Endodermal cell (in vitro differentiated cells): ENCODE data around the gene ZNF20. TPM values are rescaled to one million over a fixed set of nuclear protein-coding genes. Genes with fewer than 3 reads are reported as not detected.
A peak's percentile ranks its signal among the peaks of the same experiment; 100 is the strongest.

Source experiments
- DNase-seq: peaks from one replicate; pipeline ENCODE4 v3.0.0-alpha.2; 2017
- H3K27ac ChIP-seq: 2 replicates; pipeline ENCODE4 v1.5.1; 2013; ENCODE audit warnings: mild to moderate bottlenecking, low read depth, low read length, moderate library complexity
- H3K27me3 ChIP-seq: 2 replicates; pipeline ENCODE4 v1.6.1; 2013; ENCODE audit warnings: mild to moderate bottlenecking, low read length, moderate library complexity; ENCODE audit not compliant: insufficient read depth, control insufficient read depth, poor library complexity, severe bottlenecking
- H3K36me3 ChIP-seq: 2 replicates; pipeline ENCODE4 v1.7.0; 2013; ENCODE audit warnings: mild to moderate bottlenecking, low read length, moderate library complexity; ENCODE audit not compliant: control insufficient read depth, insufficient read depth
- H3K4me1 ChIP-seq: one replicate; pipeline ENCODE4 v1.7.0; 2013; ENCODE audit warnings: low read length; ENCODE audit not compliant: control insufficient read depth, insufficient read depth
- H3K4me3 ChIP-seq: 2 replicates; pipeline ENCODE4 v1.5.1; 2013; ENCODE audit warnings: mild to moderate bottlenecking, low read length, moderate library complexity
- H3K9ac ChIP-seq: 2 replicates; pipeline ENCODE4 v1.6.1; 2013; ENCODE audit warnings: mild to moderate bottlenecking, low read length, moderate library complexity; ENCODE audit not compliant: poor library complexity, severe bottlenecking; ENCODE audit errors: extremely low read depth
- H3K9me3 ChIP-seq: 2 replicates; pipeline ENCODE4 v1.6.1; 2013; ENCODE audit warnings: mild to moderate bottlenecking, low read length, moderate library complexity; ENCODE audit not compliant: control insufficient read depth
- H3K27ac Mint-ChIP-seq: 2 replicates; pipeline ENCODE4 v1.8.0; 2020; ENCODE audit warnings: mixed read lengths
- H3K27me3 Mint-ChIP-seq: 2 replicates; pipeline ENCODE4 v1.8.0; 2021; ENCODE audit warnings: mild to moderate bottlenecking, mixed read lengths; ENCODE audit not compliant: insufficient read depth
- H3K36me3 Mint-ChIP-seq: 2 replicates; pipeline ENCODE4 v1.8.0; 2020; ENCODE audit warnings: low read depth, mixed read lengths
- H3K4me1 Mint-ChIP-seq: 2 replicates; pipeline ENCODE4 v1.8.0; 2020; ENCODE audit warnings: mixed read lengths
- H3K4me3 Mint-ChIP-seq: 2 replicates; pipeline ENCODE4 v1.8.0; 2020; ENCODE audit warnings: mild to moderate bottlenecking, moderate library complexity, mixed read lengths
- H3K9me3 Mint-ChIP-seq: 2 replicates; pipeline ENCODE4 v1.8.0; 2020; ENCODE audit warnings: mild to moderate bottlenecking, mixed read lengths
- WGBS, 2 experiments: methylation state at CpG; one replicate each; pipeline versions ENCODE4 v1.1.5 to v1.1.7; 2013; ENCODE audit warnings: missing lambda C conversion rate in 2 of 2, mixed read lengths in 1 of 2; ENCODE audit not compliant: insufficient coverage in 1 of 2, insufficient read length in 1 of 2; 5-methylcytosine and 5-hydroxymethylcytosine counted together
- total RNA-seq, 2 donors: library from RNA; stranded (reverse); fragmentation: NEBNext Ultra II Directional in 1 of 2; extraction: Animal tissue kit (Norgen Biotek cat#: 25700) in 1 of 2; gene quantifications; 2 replicates in 1 of 2; 3 replicates in 1 of 2; pipeline ENCODE4 v1.2.1, GENCODE V29; 2021
- TF ChIP-seq, protein P1 (sequence below): fragments of 200-600 bp; sonication (generic); conservative IDR thresholded peaks from 2 replicates; pipeline ENCODE4 v1.5.0; 2021; ENCODE audit warnings: antibody characterized with exemption, mild to moderate bottlenecking

ZNF20 gene
- total RNA-seq, 2 donors from 2014 or later, result 10.2 to 10.6 TPM

DNA sequence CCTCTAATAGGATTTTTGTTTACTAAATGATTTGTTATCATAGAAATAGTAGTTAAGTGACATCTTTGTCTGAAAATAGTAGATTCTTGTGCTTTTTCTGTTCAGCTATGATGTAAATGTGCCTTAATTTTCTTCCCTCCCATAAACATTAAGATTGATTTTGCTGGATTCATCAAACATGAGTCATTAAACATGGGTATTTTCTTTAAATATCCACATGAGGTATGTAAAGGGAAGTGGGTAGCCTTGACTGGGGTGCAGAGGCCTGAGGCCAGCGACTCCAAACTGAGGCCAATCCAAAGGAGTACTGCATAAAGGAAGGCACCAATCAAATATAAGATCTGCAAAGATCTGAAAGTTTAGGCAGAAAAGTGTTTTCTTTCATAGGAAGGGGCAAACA, 26.5 kb upstream of the ZNF20 start:
- DNase-seq, result no peak
- Mint-ChIP-seq H3K4me3 (no peak overlapping the region), H3K4me1 (peaks cover 4% of the 10 kb centered on the region), H3K36me3 (peaks cover 33% of the 10 kb centered on the region), H3K27ac (no peak overlapping the region), H3K9me3 (no peaks in the 10 kb centered on the region), H3K27me3 (no peaks in the 10 kb centered on the region)
- TF ChIP-seq, protein P1, sequence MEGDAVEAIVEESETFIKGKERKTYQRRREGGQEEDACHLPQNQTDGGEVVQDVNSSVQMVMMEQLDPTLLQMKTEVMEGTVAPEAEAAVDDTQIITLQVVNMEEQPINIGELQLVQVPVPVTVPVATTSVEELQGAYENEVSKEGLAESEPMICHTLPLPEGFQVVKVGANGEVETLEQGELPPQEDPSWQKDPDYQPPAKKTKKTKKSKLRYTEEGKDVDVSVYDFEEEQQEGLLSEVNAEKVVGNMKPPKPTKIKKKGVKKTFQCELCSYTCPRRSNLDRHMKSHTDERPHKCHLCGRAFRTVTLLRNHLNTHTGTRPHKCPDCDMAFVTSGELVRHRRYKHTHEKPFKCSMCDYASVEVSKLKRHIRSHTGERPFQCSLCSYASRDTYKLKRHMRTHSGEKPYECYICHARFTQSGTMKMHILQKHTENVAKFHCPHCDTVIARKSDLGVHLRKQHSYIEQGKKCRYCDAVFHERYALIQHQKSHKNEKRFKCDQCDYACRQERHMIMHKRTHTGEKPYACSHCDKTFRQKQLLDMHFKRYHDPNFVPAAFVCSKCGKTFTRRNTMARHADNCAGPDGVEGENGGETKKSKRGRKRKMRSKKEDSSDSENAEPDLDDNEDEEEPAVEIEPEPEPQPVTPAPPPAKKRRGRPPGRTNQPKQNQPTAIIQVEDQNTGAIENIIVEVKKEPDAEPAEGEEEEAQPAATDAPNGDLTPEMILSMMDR, result no peak
- WGBS, 2 experiments, result 97 to 100% methylated on average over 1 of the region's 1 CpG
- H3K9ac ChIP-seq, result no peak overlapping the region
- H3K9me3 ChIP-seq, result no peaks in the 10 kb centered on the region
- H3K27me3 ChIP-seq, result no peaks in the 10 kb centered on the region
- H3K4me1 ChIP-seq, result no peaks in the 10 kb centered on the region
- no peak overlapping the region for H3K27ac ChIP-seq
- H3K4me3 ChIP-seq, result no peak overlapping the region
- H3K36me3 ChIP-seq, result peaks cover 21% of the 10 kb centered on the region

DNA sequence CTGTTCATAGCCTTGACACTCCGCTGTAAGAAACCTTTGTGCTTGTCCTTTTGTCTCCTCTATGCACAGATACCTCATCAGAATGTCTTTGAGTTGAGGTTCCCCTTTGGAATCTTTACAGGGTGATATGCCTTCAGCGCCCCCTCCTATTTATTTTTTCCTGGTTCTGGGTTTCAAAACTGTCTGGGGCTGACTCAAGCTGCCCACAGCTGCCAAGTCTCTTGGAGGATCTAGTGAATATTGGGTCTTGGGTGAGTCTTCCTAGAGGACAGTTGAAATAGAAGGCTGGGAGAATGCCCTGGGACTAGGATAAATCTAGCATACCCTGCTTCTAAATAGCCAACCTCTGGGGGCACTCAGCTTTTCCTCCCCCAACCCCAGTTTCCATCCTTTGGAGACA, 23.7 kb upstream of the ZNF20 start:
- no peak for DNase-seq
- H3K27ac Mint-ChIP-seq, result peak overlapping the region; percentile 72

DNA sequence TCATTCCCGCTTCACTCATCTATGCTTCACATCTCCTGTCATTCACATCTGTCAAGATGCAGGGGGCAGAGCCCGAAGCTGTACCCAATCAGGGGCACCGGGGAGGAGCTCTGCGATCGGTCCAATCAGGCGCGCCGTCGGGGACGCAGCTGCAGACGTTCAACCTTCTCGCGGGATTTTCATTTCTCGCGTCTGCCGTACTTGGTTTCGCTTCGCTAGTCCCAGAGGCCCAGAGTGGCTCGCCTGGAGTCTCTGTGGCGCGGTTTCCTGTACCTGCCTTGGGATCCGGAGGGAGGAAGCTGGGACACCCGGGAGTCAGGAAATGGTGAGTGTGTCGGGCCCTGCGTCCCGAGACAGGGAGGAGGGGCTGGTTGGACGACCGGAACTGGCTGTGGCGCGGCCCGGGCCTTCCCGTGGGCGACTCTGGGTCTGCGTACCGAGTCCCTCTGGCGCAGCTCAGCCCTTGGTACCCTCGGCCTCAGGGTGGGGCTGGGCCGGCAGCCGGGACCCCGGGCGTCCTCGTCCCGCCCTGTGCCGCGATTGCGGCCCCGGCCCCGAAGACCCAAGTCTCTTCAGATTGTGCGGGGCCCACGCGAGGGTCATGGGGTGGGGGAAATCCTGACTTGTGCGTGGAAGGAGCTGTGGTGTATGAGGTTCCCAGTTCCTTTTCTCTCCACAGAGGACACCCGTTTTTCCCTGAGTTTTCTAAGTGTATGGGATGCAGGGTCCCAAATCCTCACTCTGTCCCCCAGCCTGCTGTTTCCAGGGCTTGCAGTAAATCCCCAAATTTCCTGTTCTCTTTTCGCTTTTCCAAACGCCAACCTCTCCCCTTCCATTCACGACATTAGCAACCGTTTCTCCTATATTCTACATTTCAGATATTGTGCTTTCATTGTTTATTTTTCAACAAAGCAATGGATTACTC, 23.0 kb upstream of the ZNF20 start, which contains the start of gene ZNF136:
TSS of gene ZNF136 (plus strand) at position 215 of the 925 bp plus-strand sequence. CDS start at position 323, 108 bp downstream.
- Histone ChIP-seq H3K9me3 (no peaks in the 10 kb centered on the region), H3K4me3 (peak within 1 kb of the TSS; percentile 84), H3K27me3 (no peaks in the 10 kb centered on the region), H3K4me1 (no peaks in the 10 kb centered on the region), H3K9ac (peak within 1 kb of the TSS; percentile 92), H3K36me3 (peaks cover under 1% of the 10 kb centered on the region), H3K27ac (peak within 1 kb of the TSS; percentile 87)
- Mint-ChIP-seq H3K4me3 (peak within 1 kb of the TSS; percentile 68), H3K36me3 (peaks cover 12% of the 10 kb centered on the region), H3K27ac (peak within 1 kb of the TSS; percentile 97), H3K4me1 (peaks cover 4% of the 10 kb centered on the region), H3K27me3 (peaks cover 2% of the 10 kb centered on the region), H3K9me3 (peaks cover 4% of the 10 kb centered on the region)
- peak; percentile 98 for DNase-seq
- WGBS, 2 experiments, result 0 to 1% methylated on average over 21 to 54 of the region's 57 CpGs
- TF ChIP-seq, protein P1, result no peak

More for the DNA sequence above, 23.7 kb upstream of the ZNF20 start:
- Histone ChIP-seq H3K27ac (no peak overlapping the region), H3K27me3 (no peaks in the 10 kb centered on the region), H3K4me3 (peak overlapping the region; percentile 84), H3K9me3 (no peaks in the 10 kb centered on the region), H3K9ac (peak overlapping the region; percentile 92), H3K4me1 (no peaks in the 10 kb centered on the region), H3K36me3 (peaks cover 6% of the 10 kb centered on the region)
- H3K9me3 Mint-ChIP-seq, result no peaks in the 10 kb centered on the region
- WGBS, 2 experiments, result 20 to 22% methylated on average over 1 to 2 of the region's 2 CpGs
- peaks cover 4% of the 10 kb centered on the region for H3K4me1 Mint-ChIP-seq
- H3K4me3 Mint-ChIP-seq, result peak overlapping the region; percentile 68
- H3K27me3 Mint-ChIP-seq, result peaks cover 2% of the 10 kb centered on the region
- H3K36me3 Mint-ChIP-seq, result peaks cover 16% of the 10 kb centered on the region
- TF ChIP-seq, protein P1, result no peak
